ENCODE results near the gene OR9Q1.

Gene OR9Q1

GRCh38 chr11:58039589-58039988 is 15.9 kb downstream of the OR9Q1 start:
- DNase-seq: no peak

GRCh38 chr11:58043379-58043778 is 19.7 kb downstream of the OR9Q1 start:
- no peak for DNase-seq

GRCh38 chr11:58046231-58046630 is 22.6 kb downstream of the OR9Q1 start:
- DNase-seq: no peak

- DNase-seq: no peak
Observed at GRCh38 chr11:58047818-58048217, 24.1 kb downstream of the OR9Q1 start.

- DNase-seq: no peak
Observed at GRCh38 chr11:58055806-58056401, 32.2 kb downstream of the OR9Q1 start.

- no peak for DNase-seq
Observed at GRCh38 chr11:58057481-58057880, 33.8 kb downstream of the OR9Q1 start.

GRCh38 chr11:58058276-58059006 is 34.8 kb downstream of the OR9Q1 start:
- DNase-seq: no peak

GRCh38 chr11:58059007-58059350 is 35.3 kb downstream of the OR9Q1 start:
- no peak for DNase-seq

- no peak for DNase-seq
Observed at GRCh38 chr11:58060535-58060934, 36.9 kb downstream of the OR9Q1 start.

- DNase-seq: no peak
Observed at GRCh38 chr11:58060939-58061672, 37.4 kb downstream of the OR9Q1 start.

- no peak for DNase-seq
Observed at GRCh38 chr11:58061813-58062212, 38.1 kb downstream of the OR9Q1 start.

- DNase-seq: no peak
Observed at GRCh38 chr11:58067685-58068084, 44.0 kb downstream of the OR9Q1 start.

- no peak for DNase-seq
Observed at GRCh38 chr11:58068655-58069054, 45.0 kb downstream of the OR9Q1 start.

- DNase-seq: no peak
Observed at GRCh38 chr11:58070585-58070984, 46.9 kb downstream of the OR9Q1 start.

GRCh38 chr11:58075781-58076180 is 52.1 kb downstream of the OR9Q1 start:
- DNase-seq: no peak

- DNase-seq: no peak
Observed at GRCh38 chr11:58086528-58086927, 62.8 kb downstream of the OR9Q1 start.

GRCh38 chr11:58097437-58097836 is 73.8 kb downstream of the OR9Q1 start:
- no peak for DNase-seq

- DNase-seq: no peak
Observed at GRCh38 chr11:58121096-58121495, 97.4 kb downstream of the OR9Q1 start.

GRCh38 chr11:58125469-58125868 is 101.8 kb downstream of the OR9Q1 start, which contains the start of gene OR9I1:
TSS of gene OR9I1 (minus strand) at chr11:58125530. CDS start at chr11:58119444, 6,086 bp downstream.
- DNase-seq: no peak

- no peak for DNase-seq
Observed at GRCh38 chr11:58127350-58127749, 103.7 kb downstream of the OR9Q1 start.

- DNase-seq: no peak
Observed at GRCh38 chr11:58133309-58134076, 109.8 kb downstream of the OR9Q1 start.

- DNase-seq: no peak
Observed at GRCh38 chr11:58134151-58134550, 110.5 kb downstream of the OR9Q1 start.

- no peak for DNase-seq
Observed at GRCh38 chr11:58135171-58135570, 111.5 kb downstream of the OR9Q1 start.

All from activated CD4-positive, alpha-beta T cell treated with anti-CD3 and anti-CD28 coated beads, Interleukin-2, amount 50 U/mL, for 1 hour (primary cell).